HL-60 (cell line): ENCODE measurements around the gene STKLD1.

Experiments used
- DNase-seq, 2 experiments: peaks; one replicate each; pipeline ENCODE4 v3.0.0-alpha.2; 2010 to 2020; ENCODE audit warnings: low read depth in 1 of 2, low spot score in 1 of 2
- H3K27ac ChIP-seq: fragments of 250-450 bp; sonication (Bioruptor Pico); replicated peaks from 2 replicates; pipeline ENCODE4 v1.5.1; 2020; ENCODE audit warnings: mild to moderate bottlenecking, moderate library complexity
- H3K27me3 ChIP-seq: fragments of 250-450 bp; sonication (Bioruptor Pico); 2 replicates; pipeline ENCODE4 v1.5.1; 2021; ENCODE audit warnings: mild to moderate bottlenecking, moderate library complexity; ENCODE audit not compliant: insufficient read depth, poor library complexity, severe bottlenecking
- H3K4me3 ChIP-seq: replicated peaks from 2 replicates; pipeline ENCODE4 v1.5.1; 2011; ENCODE audit warnings: mild to moderate bottlenecking, control low read depth, low read length; ENCODE audit not compliant: insufficient read depth
- GABPA ChIP-seq: IDR thresholded peaks from 2 replicates; pipeline ENCODE4 v1.6.1; 2012; ENCODE audit warnings: low read depth
- POLR2AphosphoS5 ChIP-seq: IDR thresholded peaks from 2 replicates; pipeline ENCODE4 v1.6.1; 2012; ENCODE audit warnings: low read depth
- REST ChIP-seq: IDR thresholded peaks from 2 replicates; pipeline ENCODE4 v1.6.1; 2012; ENCODE audit warnings: low read depth; ENCODE audit not compliant: insufficient replicate concordance
- SPI1 ChIP-seq: IDR thresholded peaks from 2 replicates; pipeline ENCODE4 v1.6.1; 2012; ENCODE audit warnings: low read depth, mild to moderate bottlenecking, borderline replicate concordance
- TF ChIP-seq, protein P1 (sequence below): IDR thresholded peaks from one replicate; pipeline ENCODE4 v1.5.1; 2011; ENCODE audit warnings: low read length, control low read depth, inconsistent platforms; ENCODE audit not compliant: insufficient read depth

Gene STKLD1

DNA sequence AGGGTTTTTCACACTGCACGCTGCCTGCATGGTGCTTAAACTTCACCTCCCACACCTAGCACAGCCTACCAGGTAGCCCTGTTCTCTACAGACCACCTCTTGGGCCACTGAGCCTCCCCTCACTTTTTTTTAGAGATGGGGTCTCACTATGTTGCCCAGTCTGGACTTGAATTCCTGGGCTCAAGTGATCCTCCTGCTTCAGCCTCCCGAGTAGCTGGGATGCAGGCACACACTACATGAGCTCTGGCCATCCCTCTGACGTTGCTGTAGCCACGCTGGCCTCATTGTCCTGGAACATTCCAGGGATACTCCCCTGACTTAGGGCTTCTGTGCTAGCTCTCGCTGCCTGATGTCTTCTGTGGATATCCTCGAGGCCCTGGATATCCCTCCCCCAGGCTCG lies 76.4 kb downstream of the STKLD1 start:
- DNase-seq, result no peak

DNA sequence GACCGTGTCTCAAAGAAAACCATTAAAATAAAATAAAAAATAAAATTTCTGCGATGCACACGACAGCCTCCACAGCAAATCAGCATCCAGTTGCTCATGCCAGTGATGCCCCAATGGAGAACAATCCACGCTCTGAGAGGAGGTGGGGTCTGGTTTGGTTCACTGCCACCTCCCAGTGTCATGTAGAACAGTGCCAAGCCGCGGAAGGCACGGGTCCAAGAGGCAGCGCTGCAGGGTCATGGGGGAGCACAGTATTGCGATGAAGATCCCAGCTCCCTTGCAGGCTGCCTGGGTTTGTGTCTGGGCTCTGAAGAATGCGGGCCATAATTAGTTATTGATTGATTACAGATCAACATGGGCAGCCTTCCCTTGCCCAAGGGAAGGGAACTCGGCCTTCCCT lies 77.5 kb downstream of the STKLD1 start:
- H3K27me3 ChIP-seq, result no peaks in the 10 kb centered on the region
- H3K4me3 ChIP-seq, result no peak overlapping the region
- H3K27ac ChIP-seq, result no peak overlapping the region
- TF ChIP-seq REST (no peak), SPI1 (no peak), POLR2AphosphoS5 (no peak), GABPA (no peak)
- TF ChIP-seq, protein P1, sequence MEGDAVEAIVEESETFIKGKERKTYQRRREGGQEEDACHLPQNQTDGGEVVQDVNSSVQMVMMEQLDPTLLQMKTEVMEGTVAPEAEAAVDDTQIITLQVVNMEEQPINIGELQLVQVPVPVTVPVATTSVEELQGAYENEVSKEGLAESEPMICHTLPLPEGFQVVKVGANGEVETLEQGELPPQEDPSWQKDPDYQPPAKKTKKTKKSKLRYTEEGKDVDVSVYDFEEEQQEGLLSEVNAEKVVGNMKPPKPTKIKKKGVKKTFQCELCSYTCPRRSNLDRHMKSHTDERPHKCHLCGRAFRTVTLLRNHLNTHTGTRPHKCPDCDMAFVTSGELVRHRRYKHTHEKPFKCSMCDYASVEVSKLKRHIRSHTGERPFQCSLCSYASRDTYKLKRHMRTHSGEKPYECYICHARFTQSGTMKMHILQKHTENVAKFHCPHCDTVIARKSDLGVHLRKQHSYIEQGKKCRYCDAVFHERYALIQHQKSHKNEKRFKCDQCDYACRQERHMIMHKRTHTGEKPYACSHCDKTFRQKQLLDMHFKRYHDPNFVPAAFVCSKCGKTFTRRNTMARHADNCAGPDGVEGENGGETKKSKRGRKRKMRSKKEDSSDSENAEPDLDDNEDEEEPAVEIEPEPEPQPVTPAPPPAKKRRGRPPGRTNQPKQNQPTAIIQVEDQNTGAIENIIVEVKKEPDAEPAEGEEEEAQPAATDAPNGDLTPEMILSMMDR, result no peak
- no peak for DNase-seq

More for the DNA sequence above, 76.4 kb downstream of the STKLD1 start:
- H3K27me3 ChIP-seq, result no peaks in the 10 kb centered on the region
- no peak overlapping the region for H3K4me3 ChIP-seq
- H3K27ac ChIP-seq, result no peak overlapping the region
- TF ChIP-seq POLR2AphosphoS5, result no peak
- no peak for TF ChIP-seq GABPA
- TF ChIP-seq, protein P1, result no peak
- no peak for TF ChIP-seq SPI1
- no peak for TF ChIP-seq REST

DNA sequence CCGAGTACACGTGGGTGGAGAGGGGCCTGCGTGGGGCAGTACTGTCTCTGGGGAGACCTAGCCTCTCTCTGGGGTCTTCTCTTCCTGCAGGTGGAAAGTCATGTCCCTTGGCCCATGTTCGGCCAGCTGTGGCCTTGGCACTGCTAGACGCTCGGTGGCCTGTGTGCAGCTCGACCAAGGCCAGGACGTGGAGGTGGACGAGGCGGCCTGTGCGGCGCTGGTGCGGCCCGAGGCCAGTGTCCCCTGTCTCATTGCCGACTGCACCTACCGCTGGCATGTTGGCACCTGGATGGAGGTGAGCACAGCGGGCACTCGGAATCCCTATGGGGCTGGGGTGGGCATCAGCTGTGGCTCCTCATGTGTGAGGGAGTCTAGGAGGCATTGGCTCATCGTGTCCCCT lies 78.2 kb downstream of the STKLD1 start:
- TF ChIP-seq POLR2AphosphoS5 (no peak), SPI1 (no peak), GABPA (no peak), REST (no peak)
- TF ChIP-seq, protein P1, result no peak
- no peak for DNase-seq
- H3K27ac ChIP-seq, result no peak overlapping the region
- peaks cover 5% of the 10 kb centered on the region for H3K27me3 ChIP-seq
- no peak overlapping the region for H3K4me3 ChIP-seq
